ENCODE measurements around the gene DMBT1.

- TF ChIP-seq CTCF (IDR thresholded peaks at IDR 0.05; ENCODE audit: low read depth, low read length) (no peak), EZH2phosphoT487 (IDR thresholded peaks at IDR 0.05; ENCODE audit: low read depth) (no peak)
These were observed 108.5 kb downstream of the DMBT1 start for GRCh38 chr10:122669045-122669444.

Measured in OCI-LY3 (cell line).